ENCODE measurements around the gene MOB3B.

The MOB3B gene

GRCh38 chr9:27367921-27368315 lies 161.7 kb downstream of the MOB3B start:
- TF ChIP-seq CTCF (IDR thresholded peaks at IDR 0.05): no peak

- TF ChIP-seq CTCF (IDR thresholded peaks at IDR 0.05): no peak
These were observed 162.3 kb downstream of the MOB3B start for GRCh38 chr9:27367175-27367798.

- no peak for TF ChIP-seq CTCF (IDR thresholded peaks at IDR 0.05)
These were observed 163.8 kb downstream of the MOB3B start for GRCh38 chr9:27365707-27366376.

GRCh38 chr9:27362447-27363210 lies 167.0 kb downstream of the MOB3B start:
- no peak for TF ChIP-seq CTCF (IDR thresholded peaks at IDR 0.05)

GRCh38 chr9:27361492-27361891 lies 168.1 kb downstream of the MOB3B start:
- TF ChIP-seq CTCF (IDR thresholded peaks at IDR 0.05): no peak

- TF ChIP-seq CTCF (IDR thresholded peaks at IDR 0.05): no peak
These were observed 169.9 kb downstream of the MOB3B start for GRCh38 chr9:27359763-27360162.

- no peak for TF ChIP-seq CTCF (IDR thresholded peaks at IDR 0.05)
These were observed 171.6 kb downstream of the MOB3B start for GRCh38 chr9:27358007-27358406.
